H7 (cell line): ENCODE results near the gene HYDIN. TPM values are rescaled to one million over a fixed set of nuclear protein-coding genes. Genes with fewer than 3 reads are reported as not detected.

Experiments used
- DNase-seq: peaks from one replicate; pipeline ENCODE4 v3.0.0; 2012
- H3K27me3 ChIP-seq: 2 replicates; pipeline ENCODE4 v1.6.0; 2011; ENCODE audit warnings: mild to moderate bottlenecking, low read length; ENCODE audit not compliant: control insufficient read depth, insufficient read depth
- H3K36me3 ChIP-seq: replicated peaks from 2 replicates; pipeline ENCODE4 v1.5.1; 2011; ENCODE audit warnings: low read length; ENCODE audit not compliant: control insufficient read depth, insufficient read depth
- H3K4me3 ChIP-seq: 2 replicates; pipeline ENCODE4 v1.5.1; 2011; ENCODE audit warnings: low read depth, mild to moderate bottlenecking, control low read depth, low read length, moderate library complexity; ENCODE audit not compliant: insufficient read depth
- total RNA-seq: library from RNA; depleted of rRNA; stranded (reverse); fragments of >200 nt; shearing (Covaris generic); gene quantifications from 2 replicates; pipeline ENCODE4 v1.2.3, GENCODE V29; 2014

HYDIN gene
- total RNA-seq, 1 experiment from 2014 or later: 0.69 TPM

DNA sequence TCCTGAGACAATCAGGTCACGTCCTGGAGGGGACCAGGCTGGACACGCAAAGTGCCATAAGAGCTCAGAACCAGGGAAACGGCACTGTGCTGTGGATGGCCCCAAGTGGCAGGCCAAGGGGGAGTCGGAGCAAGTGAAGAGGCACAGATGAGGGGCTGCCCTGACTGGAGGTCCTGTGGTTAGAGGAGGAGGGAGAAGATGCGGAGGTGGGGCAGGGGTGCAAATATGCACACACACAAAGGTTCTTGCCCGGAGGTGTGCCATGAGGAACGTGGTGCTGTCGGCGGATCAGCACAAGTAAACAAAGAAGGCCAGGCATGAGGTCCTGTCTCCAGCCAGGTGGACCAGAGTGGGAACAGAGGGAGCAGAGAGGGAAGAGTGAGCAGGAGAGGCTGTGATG is 453.0 kb downstream of the HYDIN start:
- Histone ChIP-seq H3K36me3 (peaks cover 19% of the 10 kb centered on the region), H3K4me3 (no peak overlapping the region)
- DNase-seq: no peak

DNA sequence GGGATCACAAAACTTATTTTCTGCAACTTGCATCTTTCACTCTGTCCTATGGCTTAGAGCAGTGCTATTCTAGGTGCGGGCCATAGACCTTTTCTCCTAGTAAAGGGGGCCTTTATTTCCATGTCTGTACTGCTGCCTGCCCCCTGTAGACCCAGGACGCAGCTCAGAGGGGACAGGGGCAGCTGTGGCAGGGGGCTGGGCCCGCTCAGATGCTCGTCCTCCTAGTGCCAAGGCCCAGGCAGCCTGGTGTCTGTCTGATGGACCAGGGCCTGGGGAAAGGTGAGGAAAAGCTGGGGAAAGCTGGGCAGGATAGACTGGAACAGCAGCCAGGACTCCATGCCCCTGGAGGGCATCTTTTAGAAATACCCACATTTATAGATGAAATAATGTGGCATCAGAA is 455.1 kb downstream of the HYDIN start:
- H3K36me3 ChIP-seq: peaks cover 9% of the 10 kb centered on the region

More for the DNA sequence above, 453.0 kb downstream of the HYDIN start:
- no peaks in the 10 kb centered on the region for H3K27me3 ChIP-seq

DNA sequence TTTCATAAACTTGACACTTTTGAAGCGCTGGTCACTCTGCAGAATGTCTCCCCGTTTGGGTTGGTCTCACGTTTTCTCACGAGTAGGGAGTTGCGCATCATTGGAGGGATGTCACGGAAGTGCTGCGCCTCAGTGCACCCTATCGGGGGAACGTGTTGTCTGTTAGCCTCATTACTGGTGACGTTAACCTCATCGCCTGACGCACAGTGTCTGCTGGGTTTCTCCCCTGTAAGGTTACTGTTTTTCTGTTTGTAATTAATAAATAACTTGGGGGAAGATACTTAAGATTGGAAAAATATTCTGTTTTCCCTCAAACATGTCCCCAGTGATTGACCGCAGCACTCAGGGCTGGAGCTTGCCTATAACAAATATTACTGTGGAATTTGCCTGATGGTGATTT is 456.3 kb downstream of the HYDIN start:
- Histone ChIP-seq H3K36me3 (peaks cover 8% of the 10 kb centered on the region), H3K27me3 (no peaks in the 10 kb centered on the region), H3K4me3 (no peak overlapping the region)
- no peak for DNase-seq

More for the DNA sequence above, 455.1 kb downstream of the HYDIN start:
- no peak overlapping the region for H3K4me3 ChIP-seq
- no peaks in the 10 kb centered on the region for H3K27me3 ChIP-seq
- DNase-seq: no peak

GRCh38 chr16:70772493-70772892 is 458.0 kb downstream of the HYDIN start:
- H3K36me3 ChIP-seq: peaks cover 8% of the 10 kb centered on the region
- DNase-seq: no peak

DNA sequence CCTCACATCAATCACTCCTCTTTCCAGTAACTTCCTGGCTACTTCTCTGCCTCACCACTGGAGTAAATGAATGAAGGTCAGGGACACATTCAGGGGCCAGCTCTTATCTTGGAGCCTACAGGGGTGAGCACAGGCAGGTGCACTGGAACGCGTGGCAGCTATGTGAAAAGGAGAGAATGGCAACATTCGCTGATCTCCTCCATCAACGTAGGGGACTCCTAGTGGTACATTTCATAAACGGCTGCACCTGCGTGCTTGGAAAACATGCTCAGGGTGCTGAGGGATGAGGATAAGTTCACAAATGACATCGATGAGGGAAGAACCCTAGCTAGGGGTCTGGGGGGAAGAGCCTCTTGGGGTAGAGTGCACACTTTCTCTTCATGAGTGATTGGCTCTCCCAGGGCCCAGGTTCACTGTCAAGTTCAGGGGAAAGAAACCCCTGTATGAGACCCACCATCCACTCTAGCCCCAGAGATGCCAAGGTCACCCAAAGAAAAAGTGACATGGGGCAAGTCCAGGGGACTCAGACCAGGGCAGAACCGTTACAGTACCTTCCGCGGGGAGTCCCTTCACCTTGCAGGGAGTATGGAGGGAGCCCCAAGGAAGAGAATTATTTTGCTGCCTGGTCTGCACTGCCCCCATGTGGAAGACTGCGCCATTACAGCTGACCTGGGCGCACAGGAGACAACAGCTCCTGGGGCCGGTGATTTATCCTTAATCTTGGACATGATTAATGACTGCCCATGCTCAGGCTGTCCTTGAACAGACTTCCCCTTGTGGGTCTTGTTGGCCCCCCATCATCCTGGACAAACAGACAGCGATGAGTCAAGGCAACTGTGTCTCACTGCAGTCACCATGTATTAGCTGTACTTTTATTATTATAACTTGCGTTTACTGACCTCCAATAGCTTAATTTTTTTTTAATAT is 459.6 kb downstream of the HYDIN start:
- peak; percentile 88 for DNase-seq
- Histone ChIP-seq H3K4me3 (no peak overlapping the region), H3K27me3 (no peaks in the 10 kb centered on the region), H3K36me3 (peaks cover 6% of the 10 kb centered on the region)

More at GRCh38 chr16:70772493-70772892, 458.0 kb downstream of the HYDIN start:
- Histone ChIP-seq H3K4me3 (no peak overlapping the region), H3K27me3 (no peaks in the 10 kb centered on the region)

- Histone ChIP-seq H3K27me3 (no peaks in the 10 kb centered on the region), H3K36me3 (peaks cover 6% of the 10 kb centered on the region), H3K4me3 (no peak overlapping the region)
- no peak for DNase-seq
Measured at GRCh38 chr16:70770291-70770625, 460.3 kb downstream of the HYDIN start.

GRCh38 chr16:70769761-70770160 is 460.8 kb downstream of the HYDIN start:
- Histone ChIP-seq H3K4me3 (no peak overlapping the region), H3K36me3 (peaks cover 6% of the 10 kb centered on the region), H3K27me3 (no peaks in the 10 kb centered on the region)
- no peak for DNase-seq

GRCh38 chr16:70769131-70769530 is 461.4 kb downstream of the HYDIN start:
- no peak for DNase-seq
- Histone ChIP-seq H3K27me3 (no peaks in the 10 kb centered on the region), H3K36me3 (peaks cover 6% of the 10 kb centered on the region), H3K4me3 (no peak overlapping the region)

GRCh38 chr16:70768203-70768580 is 462.3 kb downstream of the HYDIN start:
- Histone ChIP-seq H3K36me3 (peaks cover 6% of the 10 kb centered on the region), H3K27me3 (no peaks in the 10 kb centered on the region), H3K4me3 (no peak overlapping the region)
- no peak for DNase-seq

GRCh38 chr16:70767377-70768202 is 462.9 kb downstream of the HYDIN start:
- Histone ChIP-seq H3K4me3 (no peak overlapping the region), H3K36me3 (peaks cover 7% of the 10 kb centered on the region), H3K27me3 (no peaks in the 10 kb centered on the region)
- no peak for DNase-seq

DNA sequence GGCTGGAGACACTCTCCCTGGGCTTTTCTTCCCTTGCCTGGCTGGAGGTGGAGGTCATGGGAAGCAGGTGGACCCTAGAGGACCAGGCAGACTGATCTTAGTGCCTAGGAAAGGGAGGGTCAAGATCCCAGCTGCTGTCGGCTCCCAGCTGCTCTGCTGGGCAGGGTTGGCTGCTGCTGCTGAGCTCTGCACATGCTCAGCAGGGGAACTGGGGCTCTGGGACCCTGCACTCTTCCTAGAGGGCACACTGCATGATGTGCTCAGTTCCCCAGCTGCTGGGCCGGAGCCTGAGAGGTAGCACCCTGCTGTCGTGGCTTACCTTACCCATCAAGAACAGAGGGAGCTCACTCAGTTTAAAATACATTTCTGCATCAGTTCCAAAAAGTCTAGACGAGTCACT is 463.9 kb downstream of the HYDIN start:
- H3K36me3 ChIP-seq: peaks cover 7% of the 10 kb centered on the region
- H3K4me3 ChIP-seq: no peak overlapping the region
- no peak for DNase-seq
- no peaks in the 10 kb centered on the region for H3K27me3 ChIP-seq

- Histone ChIP-seq H3K4me3 (no peak overlapping the region), H3K36me3 (peaks cover 7% of the 10 kb centered on the region), H3K27me3 (no peaks in the 10 kb centered on the region)
- DNase-seq: no peak
Measured at GRCh38 chr16:70766176-70766575, 464.3 kb downstream of the HYDIN start.

GRCh38 chr16:70765491-70765890 is 465.0 kb downstream of the HYDIN start:
- Histone ChIP-seq H3K27me3 (no peaks in the 10 kb centered on the region), H3K4me3 (no peak overlapping the region), H3K36me3 (peaks cover 5% of the 10 kb centered on the region)
- no peak for DNase-seq

DNA sequence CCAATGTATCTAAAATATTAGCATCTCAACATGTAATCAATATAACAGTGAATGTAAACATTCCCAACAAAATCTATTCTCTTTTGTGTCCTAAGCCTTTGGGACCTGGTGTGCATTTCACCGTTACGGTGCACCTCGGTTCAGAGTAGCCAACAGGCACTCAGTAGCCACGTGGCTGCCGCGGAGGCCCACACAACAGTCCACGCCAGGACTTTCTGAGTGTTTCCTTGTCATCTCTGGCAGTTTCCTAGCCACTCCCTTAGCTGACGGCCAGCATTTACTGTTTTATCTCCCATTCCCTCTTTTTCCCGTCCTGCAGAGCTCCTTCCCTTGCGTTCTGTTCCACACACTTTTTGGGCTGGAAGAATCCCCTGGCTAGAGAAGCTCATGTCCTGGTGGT is 465.9 kb downstream of the HYDIN start:
- Histone ChIP-seq H3K4me3 (no peak overlapping the region), H3K27me3 (no peaks in the 10 kb centered on the region), H3K36me3 (peaks cover 3% of the 10 kb centered on the region)
- no peak for DNase-seq

GRCh38 chr16:70760221-70760620 is 470.3 kb downstream of the HYDIN start:
- DNase-seq: no peak
- Histone ChIP-seq H3K4me3 (no peak overlapping the region), H3K36me3 (peaks cover 5% of the 10 kb centered on the region), H3K27me3 (no peaks in the 10 kb centered on the region)
